Esophagus muscularis mucosa (tissue), 4 donors: ENCODE results near the gene CD38. TPM values are rescaled to one million over a fixed set of nuclear protein-coding genes. Genes with fewer than 3 reads are reported as not detected.
"Not testable (repeated sequence)": the region's sequence is repeated elsewhere in the genome, so short reads cannot be mapped to it uniquely, and the experiment has no call there.

Experiments
- DNase-seq: peaks from one replicate; pipeline ENCODE4 v3.0.0-alpha.2; 2017; ENCODE audit errors: extremely low spot score
- H3K27ac ChIP-seq, 4 donors: fragments of 200-600 bp; sonication (generic); replicated peaks in 1 of 4; 1 replicate in 3 of 4; 2 replicates in 1 of 4; pipeline ENCODE4 v1.5.1; 2016 to 2019; ENCODE audit warnings: mild to moderate bottlenecking in 1 of 4
- H3K27me3 ChIP-seq, 4 donors: fragments of 200-600 bp; sonication (generic); one replicate each; pipeline versions ENCODE4 v1.5.1 to v1.6.0; 2016 to 2019
- H3K36me3 ChIP-seq, 4 donors: fragments of 200-600 bp; sonication (generic); one replicate each; pipeline ENCODE4 v1.5.1; 2016 to 2019
- H3K4me1 ChIP-seq, 4 donors: fragments of 200-600 bp; sonication (generic); one replicate each; pipeline ENCODE4 v1.5.1; 2016 to 2019
- H3K4me3 ChIP-seq, 4 donors: fragments of 200-600 bp; sonication (generic); 1 replicate in 2 of 4; 2 replicates in 2 of 4; pipeline ENCODE4 v1.5.1; 2016 to 2019; ENCODE audit warnings: mild to moderate bottlenecking in 4 of 4, moderate library complexity in 1 of 4
- H3K9me3 ChIP-seq, 4 donors: fragments of 200-600 bp; sonication (generic); 1 replicate in 3 of 4; 2 replicates in 1 of 4; pipeline ENCODE4 v1.5.1; 2016 to 2019
- CTCF ChIP-seq, 3 experiments: fragments of 200-600 bp in 2 of 3; fragments of 450-650 bp in 1 of 3; sonication (generic) in 2 of 3; IDR thresholded peaks; one replicate each; pipeline ENCODE4 v1.5.1; 2017 to 2019; ENCODE audit warnings: antibody characterized with exemption in 3 of 3, mild to moderate bottlenecking in 2 of 3, moderate library complexity in 1 of 3
- EP300 ChIP-seq: sonication (generic); formaldehyde crosslinking; IDR thresholded peaks from one replicate; pipeline ENCODE4 v1.6.1; 2017; ENCODE audit warnings: antibody characterized with exemption
- POLR2A ChIP-seq: fragments of 450-650 bp; IDR thresholded peaks from one replicate; pipeline ENCODE4 v1.6.1; 2017; ENCODE audit warnings: antibody characterized with exemption, moderate library complexity, mild to moderate bottlenecking, low read depth
- POLR2AphosphoS5 ChIP-seq, 2 donors: sonication (generic); formaldehyde crosslinking; IDR thresholded peaks; one replicate each; pipeline ENCODE4 v1.6.1; 2017; ENCODE audit warnings: antibody characterized with exemption in 2 of 2
- WGBS: methylation state at CpG from one replicate; pipeline ENCODE4 v1.1.5; 2018; 5-methylcytosine and 5-hydroxymethylcytosine counted together
- intact Hi-C: fragments of 100-400 bp; cut with DNase I; formaldehyde crosslinking; loops from one replicate; pipeline ENCODE4 v1.15.1; 2023
- total RNA-seq, 4 donors: library from RNA; depleted of rRNA; stranded (reverse); fragments of >200 nt; gene quantifications; one replicate each; pipeline versions ENCODE4 v1.1.0 to v1.2.1, GENCODE V29; 2016

Gene CD38
- total RNA-seq, 4 donors from 2014 or later: 1.4 to 5.8 (median 2.6) TPM

GRCh38 chr4:15758294-15758693 is 19.8 kb upstream of the CD38 start:
- H3K27ac ChIP-seq: no peak overlapping the region
- no peaks in the 10 kb centered on the region for H3K36me3 ChIP-seq
- H3K9me3 ChIP-seq: no peaks in the 10 kb centered on the region
- DNase-seq: no peak
- 93% methylated on average over 4 of the region's 4 CpGs for WGBS
- no peak overlapping the region for H3K4me3 ChIP-seq
- TF ChIP-seq CTCF (IDR thresholded peaks at IDR 0.05): no peak
- no peak for TF ChIP-seq POLR2A
- no peak for TF ChIP-seq POLR2AphosphoS5 (IDR thresholded peaks at IDR 0.05)
- TF ChIP-seq EP300: no peak
- H3K4me1 ChIP-seq: peaks cover 0 to 7% (median 0%) of the 10 kb centered on the region in 4 donors
- H3K27me3 ChIP-seq: no peaks in the 10 kb centered on the region
- intact Hi-C loops: no loop called here

GRCh38 chr4:15762460-15762859 is 15.7 kb upstream of the CD38 start:
- H3K27me3 ChIP-seq, H3K4me3 ChIP-seq, H3K4me1 ChIP-seq, H3K27ac ChIP-seq, intact Hi-C loops, DNase-seq, H3K36me3 ChIP-seq, H3K9me3 ChIP-seq: not testable (repeated sequence)

- no peak for DNase-seq
- Histone ChIP-seq H3K27me3 (no peaks in the 10 kb centered on the region), H3K36me3 (no peaks in the 10 kb centered on the region), H3K9me3 (no peaks in the 10 kb centered on the region), H3K4me3 (no peak overlapping the region), H3K4me1 (no peaks in the 10 kb centered on the region), H3K27ac (no peak overlapping the region)
- 64% methylated on average over 6 of the region's 6 CpGs for WGBS
- intact Hi-C loops: no loop called here
- no peak for TF ChIP-seq EP300
- no peak for TF ChIP-seq POLR2AphosphoS5 (IDR thresholded peaks at IDR 0.05)
- TF ChIP-seq CTCF (IDR thresholded peaks at IDR 0.05): no peak
- no peak for TF ChIP-seq POLR2A
These were observed 12.7 kb upstream of the CD38 start for GRCh38 chr4:15765391-15765790.

GRCh38 chr4:15765910-15766697 is 12.0 kb upstream of the CD38 start:
- intact Hi-C loops: no loop called here
- Histone ChIP-seq H3K27me3 (no peaks in the 10 kb centered on the region), H3K9me3 (no peaks in the 10 kb centered on the region), H3K27ac (no peak overlapping the region), H3K36me3 (no peaks in the 10 kb centered on the region), H3K4me1 (no peaks in the 10 kb centered on the region), H3K4me3 (no peak overlapping the region)
- 54% methylated on average over 6 of the region's 6 CpGs for WGBS
- TF ChIP-seq CTCF (IDR thresholded peaks at IDR 0.05): no peak
- no peak for TF ChIP-seq POLR2A
- no peak for TF ChIP-seq EP300
- no peak for TF ChIP-seq POLR2AphosphoS5 (IDR thresholded peaks at IDR 0.05)
- no peak for DNase-seq

GRCh38 chr4:15766821-15767220 is 11.3 kb upstream of the CD38 start:
- intact Hi-C loops: no loop called here
- WGBS: 79% methylated on average over 8 of the region's 8 CpGs
- TF ChIP-seq CTCF (IDR thresholded peaks at IDR 0.05) (no peak), POLR2AphosphoS5 (IDR thresholded peaks at IDR 0.05) (no peak), POLR2A (no peak), EP300 (no peak)

More at GRCh38 chr4:15766821-15767220, 11.3 kb upstream of the CD38 start:
- Histone ChIP-seq H3K27ac (no peak overlapping the region), H3K4me3 (no peak overlapping the region), H3K9me3 (no peaks in the 10 kb centered on the region), H3K36me3 (no peaks in the 10 kb centered on the region), H3K27me3 (no peaks in the 10 kb centered on the region), H3K4me1 (no peaks in the 10 kb centered on the region)
- no peak for DNase-seq
